CD8-positive, alpha-beta memory T cell (primary cell): Measurements from ENCODE around the gene MAP3K5. TPM values are rescaled to one million over a fixed set of nuclear protein-coding genes. Genes with fewer than 3 reads are reported as not detected.
A peak's percentile ranks its signal among the peaks of the same experiment; 100 is the strongest.

Experiments
- CTCF ChIA-PET: fragments of 350-600 bp; sonication (Branson Sonifier 250); formaldehyde crosslinking; loops from one replicate; lab custom pipeline; 2021; ENCODE audit warnings: antibody characterized with exemption; lab: Charles Lee
- POLR2A ChIA-PET: fragments of 350-600 bp; sonication (Branson Sonifier 250); formaldehyde crosslinking; loops from one replicate; lab custom pipeline; 2021; ENCODE audit warnings: antibody characterized with exemption; lab: Charles Lee
- DNase-seq, 5 donors: peaks; one replicate each; pipeline versions ENCODE4 v3.0.0 to v3.0.0-alpha.2; 2020 to 2022; ENCODE audit warnings: mixed read lengths in 1 of 5
- H3K27ac ChIP-seq: one replicate; pipeline ENCODE4 v1.7.0; 2013; ENCODE audit warnings: low read depth, mild to moderate bottlenecking, low read length, moderate library complexity
- H3K27me3 ChIP-seq: 2 replicates; pipeline ENCODE4 v1.7.0; 2013; ENCODE audit warnings: low read length, mild to moderate bottlenecking; ENCODE audit not compliant: insufficient read depth, poor library complexity, severe bottlenecking
- H3K36me3 ChIP-seq: 2 replicates; pipeline ENCODE4 v1.7.0; 2013; ENCODE audit warnings: mild to moderate bottlenecking, low read length, moderate library complexity; ENCODE audit not compliant: insufficient read depth
- H3K4me1 ChIP-seq: 2 replicates; pipeline ENCODE4 v1.7.0; 2013; ENCODE audit warnings: mild to moderate bottlenecking, low read length, moderate library complexity; ENCODE audit not compliant: insufficient read depth
- H3K4me3 ChIP-seq: 2 replicates; pipeline ENCODE4 v1.7.0; 2013; ENCODE audit warnings: mild to moderate bottlenecking, low read length
- H3K9me3 ChIP-seq: 2 replicates; pipeline ENCODE4 v1.7.0; 2013; ENCODE audit warnings: mild to moderate bottlenecking, low read length
- H3K27ac Mint-ChIP-seq, 8 donors: one replicate each; pipeline ENCODE4 v1.8.0; 2020 to 2021; ENCODE audit warnings: mixed read lengths in 8 of 8, mild to moderate bottlenecking in 6 of 8, inconsistent platforms in 3 of 8, moderate library complexity in 3 of 8
- H3K27me3 Mint-ChIP-seq, 2 donors: one replicate each; pipeline ENCODE4 v1.8.0; 2020 to 2021; ENCODE audit warnings: mixed read lengths in 2 of 2, mild to moderate bottlenecking in 1 of 2, moderate library complexity in 1 of 2
- H3K36me3 Mint-ChIP-seq, 3 donors: one replicate each; pipeline ENCODE4 v1.8.0; 2020 to 2021; ENCODE audit warnings: mixed read lengths in 3 of 3, inconsistent platforms in 1 of 3, mild to moderate bottlenecking in 1 of 3
- H3K4me1 Mint-ChIP-seq, 3 donors: one replicate each; pipeline ENCODE4 v1.8.0; 2020 to 2021; ENCODE audit warnings: mixed read lengths in 3 of 3, inconsistent platforms in 1 of 3, mild to moderate bottlenecking in 1 of 3
- H3K4me3 Mint-ChIP-seq, 7 donors: one replicate each; pipeline ENCODE4 v1.8.0; 2020 to 2021; ENCODE audit warnings: mixed read lengths in 7 of 7, mild to moderate bottlenecking in 6 of 7, moderate library complexity in 4 of 7, inconsistent platforms in 2 of 7
- H3K9me3 Mint-ChIP-seq, 5 donors: one replicate each; pipeline ENCODE4 v1.8.0; 2020 to 2022; ENCODE audit warnings: mixed read lengths in 5 of 5, mild to moderate bottlenecking in 3 of 5, moderate library complexity in 2 of 5, inconsistent platforms in 1 of 5
- polyA plus RNA-seq: library from polyadenylated mRNA; unstranded; fragments of 300-500 nt; fragmentation: Illumina TruSeq; gene quantifications from one replicate; pipeline ENCODE4 v1.2.3, GENCODE V29; 2021
- total RNA-seq, 2 experiments: library from RNA; stranded (reverse); gene quantifications; one replicate each; pipeline ENCODE4 v1.2.3, GENCODE V29; 2021

MAP3K5 gene
- total and polyA plus RNA-seq, 3 experiments from 2014 or later: 12.6 to 19.9 (median 12.9) TPM

DNA sequence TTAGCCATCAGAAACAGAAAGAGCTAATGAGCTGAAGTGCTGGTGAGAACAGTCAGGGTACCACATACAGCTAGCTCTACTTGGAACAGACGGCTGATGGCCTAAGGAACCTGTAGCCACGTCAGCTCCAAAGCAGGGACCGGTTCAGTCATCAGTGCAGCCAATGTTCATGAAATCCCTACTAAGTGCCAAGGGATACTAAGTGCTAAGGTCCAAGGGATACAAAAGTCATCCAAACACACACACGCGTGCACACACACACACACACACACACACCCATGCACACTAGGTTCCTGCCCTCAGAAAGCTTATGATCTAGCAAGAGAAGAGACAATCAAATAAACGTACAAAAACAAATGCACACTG lies 53.6 kb downstream of the MAP3K5 start:
- Histone ChIP-seq H3K27me3 (no peaks in the 10 kb centered on the region), H3K4me3 (no peak overlapping the region), H3K9me3 (no peaks in the 10 kb centered on the region), H3K27ac (peak overlapping the region; percentile 24), H3K4me1 (no peaks in the 10 kb centered on the region), H3K36me3 (no peaks in the 10 kb centered on the region)
- ChIA-PET CTCF (interaction anchor here (1.4 to 9.6 kb wide), 4 partner anchors 17 to 95 kb away, joined by 4 to 77 read pairs (median 8); partner anchors contain the start of gene MAP3K5), POLR2A (interaction anchor here (2.4 kb wide), 1 partner anchor 54 kb away, joined by 17 read pairs; the partner anchor contains the start of gene MAP3K5)
- no peaks in the 10 kb centered on the region for H3K9me3 Mint-ChIP-seq
- H3K4me1 Mint-ChIP-seq: peaks cover 59 to 80% (median 71%) of the 10 kb centered on the region in 3 donors
- H3K4me3 Mint-ChIP-seq: no peak overlapping the region
- peak overlapping the region in 3 of 8 donors; percentile 2 to 80 (median 33) for H3K27ac Mint-ChIP-seq
- H3K36me3 Mint-ChIP-seq: peaks cover 0 to 3% (median 2%) of the 10 kb centered on the region in 3 donors
- no peak for DNase-seq
- H3K27me3 Mint-ChIP-seq: no peaks in the 10 kb centered on the region

DNA sequence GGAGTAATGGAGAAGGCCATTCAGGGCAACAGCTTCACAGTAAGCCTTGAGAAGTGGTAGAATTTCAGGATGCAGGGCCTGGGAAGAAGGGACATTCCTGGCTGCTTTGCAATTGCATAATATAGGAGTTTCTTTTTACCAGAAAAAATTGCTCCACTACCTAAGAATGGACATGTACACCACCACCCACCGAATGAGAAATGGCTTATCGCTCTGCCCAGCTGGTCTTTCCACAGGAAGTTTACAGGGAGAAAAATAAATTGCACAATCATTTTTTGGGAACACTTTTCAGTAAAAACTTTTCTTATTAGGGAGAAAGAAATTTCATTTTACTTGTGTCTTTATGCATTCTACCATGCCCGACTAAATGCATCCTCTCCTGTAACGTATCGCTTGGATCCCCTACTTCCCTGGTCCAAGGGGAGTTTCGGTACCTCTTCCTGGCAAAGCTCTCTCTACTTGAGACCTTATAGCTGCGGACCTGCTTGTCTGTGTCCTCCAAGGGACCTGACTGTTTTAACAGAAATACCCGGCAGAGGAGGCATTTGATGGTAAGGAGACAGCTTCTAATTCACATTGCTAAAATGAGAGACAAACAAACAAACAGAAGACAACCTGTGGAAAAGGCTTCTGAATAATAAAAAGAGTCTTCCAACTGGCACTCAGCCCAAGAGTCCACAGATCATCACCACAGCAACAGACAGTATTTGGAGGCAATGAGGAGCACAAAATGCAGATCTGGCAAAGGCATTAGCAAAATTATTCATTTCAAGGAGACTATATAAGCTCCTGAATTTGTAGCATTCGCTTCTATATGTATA lies 54.2 kb downstream of the MAP3K5 start:
- H3K36me3 Mint-ChIP-seq: peaks cover 0 to 3% (median 2%) of the 10 kb centered on the region in 3 donors
- no peaks in the 10 kb centered on the region for H3K27me3 Mint-ChIP-seq
- H3K4me1 Mint-ChIP-seq: peaks cover 60 to 80% (median 71%) of the 10 kb centered on the region in 3 donors
- H3K36me3 ChIP-seq: no peaks in the 10 kb centered on the region
- H3K4me1 ChIP-seq: no peaks in the 10 kb centered on the region
- no peak for DNase-seq
- ChIA-PET POLR2A (interaction anchor here (2.4 kb wide), 1 partner anchor 54 kb away, joined by 17 read pairs; the partner anchor contains the start of gene MAP3K5), CTCF (interaction anchor here (1.4 to 9.6 kb wide), 4 partner anchors 18 to 94 kb away, joined by 4 to 77 read pairs (median 8); partner anchors contain the start of gene MAP3K5)
- H3K9me3 Mint-ChIP-seq: no peaks in the 10 kb centered on the region
- H3K4me3 ChIP-seq: no peak overlapping the region
- H3K27ac Mint-ChIP-seq: peak overlapping the region in 4 of 8 donors; percentile 2 to 33 (median 8)
- H3K4me3 Mint-ChIP-seq: no peak overlapping the region
- H3K27ac ChIP-seq: peak overlapping the region; percentile 24
- H3K27me3 ChIP-seq: no peaks in the 10 kb centered on the region
- H3K9me3 ChIP-seq: no peaks in the 10 kb centered on the region

DNA sequence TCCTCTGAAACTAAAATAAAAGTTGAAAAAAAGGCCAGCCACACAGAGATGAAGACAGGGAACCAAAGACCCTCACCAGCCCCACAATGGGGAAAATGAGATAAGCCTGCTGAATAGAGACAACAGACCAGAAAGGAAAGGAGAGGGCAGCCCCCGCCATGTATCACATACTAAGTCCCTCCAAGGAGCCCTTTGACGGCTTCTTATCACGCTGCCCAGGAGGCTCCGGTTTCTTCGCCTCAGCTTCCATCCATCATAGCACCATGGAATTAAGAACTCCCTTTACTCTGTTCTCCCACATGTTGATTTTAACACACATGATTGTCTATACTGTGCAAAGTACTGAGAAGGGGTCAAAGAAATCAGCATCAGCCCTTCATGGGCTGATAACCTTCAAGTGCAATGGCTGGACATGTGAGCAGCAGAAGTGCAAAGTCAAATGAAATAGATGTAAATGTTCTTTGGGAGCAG lies 54.9 kb downstream of the MAP3K5 start:
- Mint-ChIP-seq H3K36me3 (peaks cover 0 to 3% (median 2%) of the 10 kb centered on the region in 3 donors), H3K27ac (peak overlapping the region in 2 of 8 donors; percentile 18 to 33), H3K4me1 (peaks cover 57 to 78% (median 71%) of the 10 kb centered on the region in 3 donors), H3K9me3 (no peaks in the 10 kb centered on the region), H3K4me3 (no peak overlapping the region), H3K27me3 (no peaks in the 10 kb centered on the region)
- Histone ChIP-seq H3K4me3 (no peak overlapping the region), H3K4me1 (no peaks in the 10 kb centered on the region), H3K27ac (peak overlapping the region; percentile 22), H3K9me3 (no peaks in the 10 kb centered on the region), H3K36me3 (no peaks in the 10 kb centered on the region), H3K27me3 (no peaks in the 10 kb centered on the region)
- ChIA-PET CTCF (interaction anchor here (1.4 to 9.6 kb wide), 2 partner anchors 55 to 93 kb away, joined by 4 to 77 read pairs; partner anchors contain the start of gene MAP3K5), POLR2A (no interaction called here)
- DNase-seq: no peak

DNA sequence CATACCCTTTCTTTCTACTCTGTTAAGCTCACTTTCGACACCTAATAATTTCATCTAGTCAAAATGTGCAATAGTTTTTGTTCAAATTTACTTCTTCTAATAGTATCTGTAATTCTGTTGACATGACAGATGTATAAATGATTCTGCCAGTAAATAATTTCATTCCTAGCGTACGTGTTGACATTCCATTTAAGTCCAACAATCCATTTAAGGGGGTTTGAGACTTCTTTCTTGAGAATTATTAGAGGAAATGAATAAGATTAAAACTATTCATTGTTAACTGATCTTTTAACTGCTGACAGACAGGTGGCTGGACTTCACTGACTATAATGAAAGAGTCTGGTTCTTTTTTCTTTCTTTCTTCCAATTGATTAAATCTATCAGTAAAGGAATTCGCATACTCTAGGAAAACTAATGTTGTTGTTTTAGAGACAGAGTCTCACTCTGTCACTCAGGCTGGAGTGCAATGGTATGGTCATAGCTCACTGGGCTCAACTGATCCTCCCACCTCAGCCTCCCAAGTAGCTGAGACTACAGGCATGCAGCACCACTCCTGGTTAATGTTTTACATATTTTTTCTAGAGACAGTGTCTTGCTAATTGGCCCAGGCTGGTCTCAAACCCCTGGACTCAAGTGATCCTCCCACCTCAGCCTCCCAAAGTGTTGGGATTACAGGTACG lies 55.9 kb downstream of the MAP3K5 start:
- CTCF ChIA-PET: interaction anchor here (0.8 to 1.3 kb wide), 3 partner anchors 10 to 56 kb away, joined by 3 to 4 read pairs (median 3); partner anchors contain the start of gene MAP3K5
- Mint-ChIP-seq H3K27ac (peak overlapping the region in 1 of 8 donors; percentile 58), H3K27me3 (no peaks in the 10 kb centered on the region)

DNA sequence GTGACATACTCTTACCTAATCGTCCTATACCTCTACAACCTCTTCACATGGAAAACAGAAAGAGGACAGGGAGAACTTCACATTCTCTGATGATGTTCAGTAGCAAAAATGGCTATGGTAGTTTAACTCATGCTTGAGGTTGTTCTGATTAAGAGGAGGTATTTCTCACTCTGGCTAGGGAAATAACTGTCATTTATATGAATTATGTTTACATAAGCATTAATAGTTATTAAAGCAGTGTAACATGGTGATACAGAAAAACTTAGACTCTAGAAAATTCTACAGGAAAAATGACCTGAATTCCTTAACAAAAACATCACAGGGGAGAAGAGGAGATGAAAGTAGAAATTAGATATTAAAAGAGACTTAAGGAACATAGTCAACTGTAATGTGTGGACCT lies 57.3 kb downstream of the MAP3K5 start:
- DNase-seq: no peak
- H3K9me3 Mint-ChIP-seq: no peaks in the 10 kb centered on the region
- H3K9me3 ChIP-seq: no peaks in the 10 kb centered on the region
- no peak overlapping the region for H3K4me3 Mint-ChIP-seq
- peak overlapping the region in 2 of 8 donors; percentile 56 to 61 for H3K27ac Mint-ChIP-seq
- no peaks in the 10 kb centered on the region for H3K36me3 ChIP-seq
- no peak overlapping the region for H3K4me3 ChIP-seq
- no peaks in the 10 kb centered on the region for H3K4me1 ChIP-seq
- no peaks in the 10 kb centered on the region for H3K27me3 Mint-ChIP-seq
- CTCF ChIA-PET: no interaction called here
- H3K27ac ChIP-seq: no peak overlapping the region
- no peaks in the 10 kb centered on the region for H3K27me3 ChIP-seq
- H3K36me3 Mint-ChIP-seq: peaks cover 0 to 7% (median 1%) of the 10 kb centered on the region in 3 donors
- H3K4me1 Mint-ChIP-seq: peaks cover 53 to 80% (median 76%) of the 10 kb centered on the region in 3 donors
- POLR2A ChIA-PET: no interaction called here

More for the DNA sequence above, 55.9 kb downstream of the MAP3K5 start:
- POLR2A ChIA-PET: interaction anchor here (0.6 kb wide), 1 partner anchor 55 kb away, joined by 3 read pairs; the partner anchor contains the start of gene MAP3K5
- no peaks in the 10 kb centered on the region for H3K9me3 Mint-ChIP-seq
- no peak overlapping the region for H3K27ac ChIP-seq
- H3K4me3 ChIP-seq: no peak overlapping the region
- H3K4me1 Mint-ChIP-seq: peaks cover 55 to 76% (median 72%) of the 10 kb centered on the region in 3 donors
- no peak for DNase-seq
- H3K36me3 Mint-ChIP-seq: peaks cover 0 to 7% (median 3%) of the 10 kb centered on the region in 3 donors
- no peaks in the 10 kb centered on the region for H3K4me1 ChIP-seq
- H3K4me3 Mint-ChIP-seq: no peak overlapping the region
- no peaks in the 10 kb centered on the region for H3K27me3 ChIP-seq
- H3K36me3 ChIP-seq: no peaks in the 10 kb centered on the region
- H3K9me3 ChIP-seq: no peaks in the 10 kb centered on the region

DNA sequence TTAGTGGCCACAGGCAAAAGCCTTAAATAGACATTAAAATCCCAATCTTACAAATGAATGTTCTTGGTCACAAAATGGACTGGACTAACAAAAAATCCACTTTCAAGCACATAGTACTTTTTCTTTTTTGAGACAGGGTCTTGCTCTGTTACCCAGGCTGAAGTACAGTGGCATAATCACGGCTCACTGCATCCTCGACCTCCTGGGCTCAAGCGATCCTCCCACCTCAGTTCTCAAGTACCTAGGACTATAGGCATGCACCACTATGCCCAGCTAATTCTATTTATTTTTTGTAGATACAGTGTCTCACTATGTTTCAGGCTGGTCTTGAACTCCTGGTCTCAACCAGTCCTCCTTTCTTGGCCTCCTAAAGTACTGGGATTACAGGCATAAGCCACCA lies 59.4 kb downstream of the MAP3K5 start:
- no peaks in the 10 kb centered on the region for H3K36me3 ChIP-seq
- Mint-ChIP-seq H3K27me3 (no peaks in the 10 kb centered on the region), H3K9me3 (no peaks in the 10 kb centered on the region), H3K4me3 (no peak overlapping the region), H3K36me3 (peaks cover 0 to 9% (median 1%) of the 10 kb centered on the region in 3 donors), H3K27ac (no peak overlapping the region), H3K4me1 (peaks cover 48 to 80% (median 77%) of the 10 kb centered on the region in 3 donors)
- ChIA-PET CTCF (interaction anchor here (1.0 kb wide), 1 partner anchor 9 kb away, joined by 3 read pairs; no protein-coding TSS in a partner anchor), POLR2A (no interaction called here)
- no peaks in the 10 kb centered on the region for H3K27me3 ChIP-seq
- no peaks in the 10 kb centered on the region for H3K4me1 ChIP-seq
- no peak overlapping the region for H3K4me3 ChIP-seq
- no peaks in the 10 kb centered on the region for H3K9me3 ChIP-seq
- no peak for DNase-seq
- no peak overlapping the region for H3K27ac ChIP-seq

DNA sequence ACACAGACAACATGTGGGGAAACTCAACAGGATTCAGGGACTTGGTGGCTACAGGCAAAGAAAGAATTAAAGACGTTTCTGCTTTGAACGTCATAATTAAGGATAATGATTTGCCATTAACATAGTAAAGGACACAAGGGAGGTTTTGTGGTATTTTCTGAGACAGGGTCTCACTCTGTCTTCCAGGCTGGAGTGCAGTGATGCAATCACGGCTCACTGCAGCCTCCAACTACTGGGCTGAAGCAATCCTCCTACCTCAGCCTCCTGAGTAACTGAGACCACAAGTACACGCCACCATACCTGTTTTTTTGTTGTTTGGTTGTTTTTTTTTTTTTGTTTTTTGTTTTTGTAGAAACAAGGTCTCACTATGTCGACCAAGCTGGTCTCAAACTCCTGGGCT lies 62.4 kb downstream of the MAP3K5 start:
- Mint-ChIP-seq H3K27ac (peak overlapping the region in 2 of 8 donors; percentile 66 to 71), H3K36me3 (peaks cover 0 to 9% (median 0%) of the 10 kb centered on the region in 3 donors), H3K4me3 (no peak overlapping the region), H3K4me1 (peaks cover 47 to 79% (median 62%) of the 10 kb centered on the region in 3 donors), H3K27me3 (no peaks in the 10 kb centered on the region), H3K9me3 (no peaks in the 10 kb centered on the region)
- no peaks in the 10 kb centered on the region for H3K36me3 ChIP-seq
- H3K4me1 ChIP-seq: no peaks in the 10 kb centered on the region
- H3K27me3 ChIP-seq: no peaks in the 10 kb centered on the region
- ChIA-PET POLR2A (no interaction called here), CTCF (interaction anchor here (2.3 to 2.7 kb wide), 2 partner anchors 10 to 62 kb away, joined by 6 to 11 read pairs; partner anchors contain the start of gene MAP3K5)
- no peak overlapping the region for H3K27ac ChIP-seq
- no peaks in the 10 kb centered on the region for H3K9me3 ChIP-seq
- no peak for DNase-seq
- no peak overlapping the region for H3K4me3 ChIP-seq
